Spleen (tissue), 7 donors: ENCODE measurements around the gene ATR.

Experiments
- CTCF ChIP-seq, 11 experiments: fragments of 200-600 bp in 7 of 11; fragments of 450-650 bp in 4 of 11; sonication (generic) in 4 of 11; IDR thresholded peaks in 8 of 11; conservative IDR thresholded peaks in 3 of 11; 1 replicate in 7 of 11; 2 replicates in 4 of 11; pipeline versions ENCODE4 v1.4.0 to v1.8.0; 2016 to 2021; ENCODE audit warnings: antibody characterized with exemption in 11 of 11, inconsistent platforms in 4 of 11, mild to moderate bottlenecking in 1 of 11
- POLR2A ChIP-seq, 3 donors: fragments of 450-650 bp; IDR thresholded peaks; one replicate each; pipeline ENCODE4 v1.5.1; 2017; ENCODE audit warnings: antibody characterized with exemption in 3 of 3, mild to moderate bottlenecking in 1 of 3
- donor health status: DM: no; HTN: no; CAD: no; lungs with moderate emphysema.
- donor health status: DM: no; HTN: no; CAD: no.
- donor health status: DM: no; HTN: no; CAD: no.

GRCh38 chr3:142614059-142614626, 35.6 kb upstream of the ATR start:
- TF ChIP-seq CTCF (IDR thresholded peaks at IDR 0.05 in 8 of 11, conservative IDR thresholded peaks at IDR 0.05 in 3 of 11): no peak
- no peak for TF ChIP-seq POLR2A (IDR thresholded peaks at IDR 0.05)
